ENCODE results near the gene RNF20. TPM values are rescaled to one million over a fixed set of nuclear protein-coding genes. Genes with fewer than 3 reads are reported as not detected.

RNF20 gene
- total and polyA plus RNA-seq, 2 of the 4 experiments (the other 2 are of a cell fraction) = 13.7 to 21.3 TPM

- TF ChIP-seq MAZ (IDR thresholded peaks at IDR 0.05; ENCODE audit: borderline replicate concordance, low read depth, low read length) (no peak), USF2 (IDR thresholded peaks at IDR 0.05; ENCODE audit: low read depth, low read length) (no peak), RFX5 (IDR thresholded peaks at IDR 0.05; ENCODE audit: low read depth, low read length) (no peak), CHD1 (IDR thresholded peaks at IDR 0.05; ENCODE audit: low read depth, low read length) (no peak), FOS (IDR thresholded peaks at IDR 0.05; ENCODE audit: low read depth, low read length) (no peak), CTCF (conservative IDR thresholded peaks at IDR 0.05; ENCODE audit: low read depth, low read length) (no peak)
- Histone ChIP-seq H3K4me3 (ENCODE audit: insufficient read depth, low read depth, low read length) (no peak overlapping the region), H2BK5ac (ENCODE audit: low read depth, low read length, poor library complexity, severe bottlenecking) (peak overlapping the region; percentile 67), H2BK120ac (ENCODE audit: low read depth, low read length) (no peak overlapping the region), H3K79me1 (ENCODE audit: low read depth in 1 of 2, low read length in 2 of 2) (no peaks in the 10 kb centered on the region), H2BK15ac (ENCODE audit: low read depth, low read length) (no peak overlapping the region; the same call in 2 of the 3 replicates), H3K18ac (ENCODE audit: low read depth, low read length) (peak overlapping the region; percentile 59; the same call in 1 of the 2 replicates), H3K27me3 (ENCODE audit: control insufficient read depth, insufficient read depth, low read length) (no peaks in the 10 kb centered on the region), H4K8ac (ENCODE audit: low read depth in 2 of 2, low read length in 2 of 2) (no peak overlapping the region; a peak in 1 of 4 replicates), H3K4ac (ENCODE audit: low read depth, low read length) (no peak overlapping the region), H3K9me3 (ENCODE audit: control insufficient read depth, insufficient read depth, low read length) (no peaks in the 10 kb centered on the region; the same call in 1 of the 2 replicates), H4K5ac (ENCODE audit: low read depth, low read length) (no peak overlapping the region; the same call in 1 of the 2 replicates), H2AFZ (replicated peaks; ENCODE audit: low read length, poor library complexity) (no peak overlapping the region), H3K23ac (ENCODE audit: low read depth, low read length) (no peak overlapping the region), H3K9me1 (ENCODE audit: insufficient read depth, low read length) (no peaks in the 10 kb centered on the region), H3K4me1 (ENCODE audit: control insufficient read depth, insufficient read depth, low read length) (no peaks in the 10 kb centered on the region), H3K14ac (replicated peaks; ENCODE audit: low read depth, low read length) (no peak overlapping the region), H4K91ac (ENCODE audit: insufficient read depth, low read depth, low read length) (no peak overlapping the region), H3K36me3 (ENCODE audit: control insufficient read depth, insufficient read depth, low read length) (no peaks in the 10 kb centered on the region), H3K27ac (ENCODE audit: insufficient read depth, low read length) (no peak overlapping the region), H2BK20ac (ENCODE audit: low read depth, low read length) (no peak overlapping the region), H4K20me1 (ENCODE audit: insufficient read depth, low read length) (no peaks in the 10 kb centered on the region), H2AK9ac (replicated peaks; ENCODE audit: low read depth, low read length, poor library complexity) (no peak overlapping the region), H3K56ac (ENCODE audit: extremely low read depth, insufficient read depth, low read length) (0 out of 2 replicates have a peak overlapping the region, but pooled peaks have one; percentile 8), H2AK5ac (ENCODE audit: low read depth, low read length) (no peak overlapping the region), H3K4me2 (ENCODE audit: low read depth, low read length) (peak overlapping the region; percentile 62; the same call in 1 of the 2 replicates), H3K9ac (ENCODE audit: low read depth, low read length) (no peak overlapping the region; the same call in 1 of the 2 replicates)
- in situ Hi-C loops (cut with MboI; ENCODE audit: low sequenced_read_pairs) (no loop called here), intact Hi-C loops (cut with micrococcal nuclease) (no loop called here), dilution Hi-C loops (cut with HindIII; ENCODE audit: low sequenced_read_pairs, unreplicated experiment) (no loop called here)
- WGBS, 2 experiments (ENCODE audit: extremely low coverage in 2 of 2, insufficient read length in 1 of 2) = no CpG with 5 or more reads among the region's 1 CpG
- CTCF ChIA-PET = interaction anchor here (0.7 to 1.2 kb wide), 3 partner anchors 9 to 37 kb away, joined by 4 to 5 read pairs (median 4); a partner anchor contains a TSS
- BruUV-seq (replicated peaks) = no TSS peak
- peak; percentile 82 for ATAC-seq (ENCODE audit: low read depth)
- peak; percentile 78 for DNase-seq
- POLR2A ChIA-PET (ENCODE audit: unreplicated experiment) = no interaction called here
Measured at GRCh38 chr9:101495810-101496209, 37.8 kb upstream of the RNF20 start.

Data from IMR-90 (cell line).